IPS-20b (cell line): ENCODE measurements around the gene MIA2.
"Not testable (repeated sequence)": the region's sequence is repeated elsewhere in the genome, so short reads cannot be mapped to it uniquely, and the experiment has no call there.

ENCODE experiments used
- H3K27ac ChIP-seq: one replicate; pipeline ENCODE4 v1.5.1; 2013; ENCODE audit warnings: low read length
- H3K27me3 ChIP-seq: 2 replicates; pipeline ENCODE4 v1.6.1; 2013; ENCODE audit warnings: mild to moderate bottlenecking, low read length, inconsistent platforms; ENCODE audit not compliant: insufficient read depth
- H3K36me3 ChIP-seq: 2 replicates; pipeline ENCODE4 v1.6.1; 2013; ENCODE audit warnings: low read depth, mild to moderate bottlenecking, inconsistent platforms, low read length, moderate library complexity; ENCODE audit not compliant: insufficient read depth
- H3K4me1 ChIP-seq: 2 replicates; pipeline ENCODE4 v1.6.1; 2013; ENCODE audit warnings: mild to moderate bottlenecking, control low read depth, inconsistent platforms, low read length, moderate library complexity; ENCODE audit not compliant: insufficient read depth
- H3K4me3 ChIP-seq: 2 replicates; pipeline ENCODE4 v1.5.1; 2013; ENCODE audit warnings: mild to moderate bottlenecking, low read length, inconsistent platforms
- H3K9ac ChIP-seq: 2 replicates; pipeline ENCODE4 v1.6.1; 2013; ENCODE audit warnings: low read depth, mild to moderate bottlenecking, inconsistent platforms, low read length, moderate library complexity
- H3K9me3 ChIP-seq: 2 replicates; pipeline ENCODE4 v1.6.1; 2013; ENCODE audit warnings: mild to moderate bottlenecking, low read depth, low read length, inconsistent platforms; ENCODE audit not compliant: insufficient read depth

MIA2 gene

DNA sequence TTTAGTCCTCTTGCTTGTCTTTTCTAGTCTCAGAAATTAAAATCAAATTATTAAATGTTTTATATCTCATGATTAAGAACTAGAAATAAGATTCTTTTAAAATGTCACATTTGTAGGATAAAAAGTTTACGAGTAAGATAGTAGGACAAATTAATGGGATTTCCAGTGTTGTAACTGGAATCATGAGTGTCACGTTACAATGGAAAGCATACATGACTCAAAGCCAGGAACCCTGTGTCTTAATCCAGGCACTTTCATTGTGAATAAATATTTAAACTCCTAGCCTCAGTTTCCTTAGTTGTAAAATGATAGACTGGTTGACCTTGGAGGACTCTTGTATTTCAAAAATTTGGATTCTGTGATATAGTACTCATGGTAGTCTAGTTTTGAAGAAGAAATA, 84.9 kb downstream of the MIA2 start:
- no peak overlapping the region for H3K27ac ChIP-seq
- H3K4me3 ChIP-seq = no peak overlapping the region
- no peaks in the 10 kb centered on the region for H3K4me1 ChIP-seq
- H3K36me3 ChIP-seq = peaks cover 17% of the 10 kb centered on the region; the same call in 1 of the 2 replicates
- no peaks in the 10 kb centered on the region for H3K9me3 ChIP-seq
- H3K27me3 ChIP-seq = no peaks in the 10 kb centered on the region
- H3K9ac ChIP-seq = no peak overlapping the region

GRCh38 chr14:39319381-39319780, 85.7 kb downstream of the MIA2 start:
- no peaks in the 10 kb centered on the region for H3K4me1 ChIP-seq
- H3K9ac ChIP-seq = no peak overlapping the region
- H3K4me3 ChIP-seq = no peak overlapping the region
- no peaks in the 10 kb centered on the region for H3K27me3 ChIP-seq
- no peak overlapping the region for H3K27ac ChIP-seq
- no peaks in the 10 kb centered on the region for H3K9me3 ChIP-seq
- H3K36me3 ChIP-seq = peaks cover 17% of the 10 kb centered on the region; the same call in 1 of the 2 replicates

DNA sequence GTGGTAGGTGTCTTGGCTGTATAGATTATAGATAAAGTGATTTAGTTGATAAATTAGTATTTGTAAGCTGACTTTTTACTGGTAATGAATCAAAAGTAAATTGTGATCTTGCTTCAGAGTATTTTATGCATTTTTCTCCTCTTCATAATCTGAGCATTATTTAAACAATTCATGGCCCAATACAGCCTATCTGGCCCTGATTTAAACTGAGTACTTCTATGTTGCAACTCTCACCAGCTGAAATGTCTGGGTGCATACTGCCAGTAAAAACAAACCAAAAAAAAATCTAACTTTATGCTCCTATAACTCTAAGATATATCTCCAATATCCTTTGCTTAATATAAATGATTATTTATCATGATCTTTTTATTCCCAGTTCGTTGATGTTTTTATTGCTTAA, 86.6 kb downstream of the MIA2 start:
- no peak overlapping the region for H3K27ac ChIP-seq
- H3K9ac ChIP-seq = no peak overlapping the region
- no peaks in the 10 kb centered on the region for H3K27me3 ChIP-seq

DNA sequence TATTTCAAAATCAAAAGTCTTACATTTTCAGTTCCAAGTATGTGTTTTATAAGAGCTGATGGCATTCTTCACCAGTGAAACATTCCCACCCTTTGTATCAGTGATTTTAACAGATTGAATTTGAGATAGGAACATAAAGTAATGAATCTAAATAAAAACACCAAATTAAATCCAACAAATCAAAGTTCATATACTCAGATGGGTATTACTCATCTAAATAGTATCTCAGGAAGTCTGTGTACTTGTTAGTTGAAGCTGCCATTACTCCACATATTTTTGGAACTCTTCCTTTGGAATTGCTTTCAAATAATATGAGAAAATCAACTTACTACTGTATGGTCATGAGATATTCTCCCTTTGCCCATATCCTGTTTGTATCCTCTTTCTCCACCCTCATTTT, 89.1 kb downstream of the MIA2 start:
- no peaks in the 10 kb centered on the region for H3K4me1 ChIP-seq
- H3K27me3 ChIP-seq = no peaks in the 10 kb centered on the region

More for the DNA sequence above, 86.6 kb downstream of the MIA2 start:
- no peaks in the 10 kb centered on the region for H3K9me3 ChIP-seq
- H3K4me3 ChIP-seq = no peak overlapping the region
- peaks cover 17% of the 10 kb centered on the region; the same call in 1 of the 2 replicates for H3K36me3 ChIP-seq
- no peaks in the 10 kb centered on the region for H3K4me1 ChIP-seq

DNA sequence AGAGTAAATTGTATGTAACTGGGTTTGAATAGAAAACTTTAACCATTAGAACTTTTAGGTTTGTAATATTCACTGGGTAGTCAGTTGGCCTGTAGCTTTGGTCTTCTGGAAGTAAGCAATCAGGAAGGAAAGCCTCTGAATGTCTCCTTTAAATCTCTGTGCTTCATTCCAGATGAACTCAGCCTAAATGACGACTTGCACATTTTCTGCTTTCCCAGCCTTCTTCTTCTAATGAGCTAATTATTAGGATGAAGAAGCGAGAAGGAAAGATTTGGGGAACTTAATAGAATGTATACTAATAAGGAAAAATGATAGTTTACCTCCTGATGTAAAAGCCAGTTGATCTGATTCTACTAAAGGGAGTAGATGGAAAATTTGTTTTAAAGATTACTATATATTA, 90.4 kb downstream of the MIA2 start:
- H3K27ac ChIP-seq = no peak overlapping the region
- H3K9me3 ChIP-seq = no peaks in the 10 kb centered on the region
- H3K4me3 ChIP-seq = no peak overlapping the region
- no peak overlapping the region for H3K9ac ChIP-seq
- peaks cover 19% of the 10 kb centered on the region; the same call in 1 of the 2 replicates for H3K36me3 ChIP-seq
- H3K4me1 ChIP-seq = no peaks in the 10 kb centered on the region
- no peaks in the 10 kb centered on the region for H3K27me3 ChIP-seq

More for the DNA sequence above, 89.1 kb downstream of the MIA2 start:
- no peak overlapping the region for H3K27ac ChIP-seq
- H3K9ac ChIP-seq = no peak overlapping the region
- H3K4me3 ChIP-seq = no peak overlapping the region
- peaks cover 25% of the 10 kb centered on the region; the same call in 1 of the 2 replicates for H3K36me3 ChIP-seq
- H3K9me3 ChIP-seq = no peaks in the 10 kb centered on the region

- no peak overlapping the region for H3K9ac ChIP-seq
- no peaks in the 10 kb centered on the region; the same call in 1 of the 2 replicates for H3K4me1 ChIP-seq
- no peaks in the 10 kb centered on the region for H3K27me3 ChIP-seq
- H3K9me3 ChIP-seq = no peaks in the 10 kb centered on the region
- no peaks in the 10 kb centered on the region for H3K36me3 ChIP-seq
- no peak overlapping the region for H3K4me3 ChIP-seq
- no peak overlapping the region for H3K27ac ChIP-seq
These were observed 105.3 kb downstream of the MIA2 start for GRCh38 chr14:39339003-39339402.

GRCh38 chr14:39341126-39341525, 107.4 kb downstream of the MIA2 start:
- H3K36me3 ChIP-seq, H3K27ac ChIP-seq, H3K27me3 ChIP-seq, H3K9ac ChIP-seq, H3K9me3 ChIP-seq, H3K4me1 ChIP-seq, H3K4me3 ChIP-seq: not testable (repeated sequence)

DNA sequence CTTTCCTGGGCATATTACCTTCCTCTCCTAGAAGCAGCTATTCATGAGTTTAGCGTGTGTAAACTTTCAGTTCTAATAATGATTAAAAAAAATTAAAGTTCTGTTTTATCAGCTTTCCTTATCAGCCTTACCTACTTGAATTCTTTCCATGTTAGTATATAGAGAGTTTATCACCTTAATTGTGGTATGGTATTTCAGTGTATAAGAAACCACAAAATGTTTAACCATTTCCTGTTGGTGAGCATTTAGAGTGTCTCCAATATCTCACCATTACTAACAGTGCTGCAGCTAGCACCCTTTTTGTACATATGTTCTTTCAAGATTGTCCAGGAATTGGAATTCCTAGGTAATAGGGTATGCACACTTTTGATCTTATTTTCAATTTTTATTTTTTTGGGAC, 109.1 kb downstream of the MIA2 start:
- H3K27me3 ChIP-seq = no peaks in the 10 kb centered on the region
- H3K27ac ChIP-seq = no peak overlapping the region
- no peak overlapping the region for H3K4me3 ChIP-seq
- no peak overlapping the region for H3K9ac ChIP-seq
- H3K4me1 ChIP-seq = no peaks in the 10 kb centered on the region; the same call in 1 of the 2 replicates
- H3K36me3 ChIP-seq = peaks cover 9% of the 10 kb centered on the region; the same call in 1 of the 2 replicates
- no peaks in the 10 kb centered on the region for H3K9me3 ChIP-seq

GRCh38 chr14:39343614-39344013, 109.9 kb downstream of the MIA2 start:
- Histone ChIP-seq H3K27me3 (no peaks in the 10 kb centered on the region), H3K4me1 (no peaks in the 10 kb centered on the region; the same call in 1 of the 2 replicates), H3K4me3 (no peak overlapping the region), H3K36me3 (peaks cover 9% of the 10 kb centered on the region; the same call in 1 of the 2 replicates), H3K9ac (no peak overlapping the region), H3K9me3 (no peaks in the 10 kb centered on the region), H3K27ac (no peak overlapping the region)

GRCh38 chr14:39350866-39351265, 117.2 kb downstream of the MIA2 start:
- Histone ChIP-seq H3K4me1 (no peaks in the 10 kb centered on the region), H3K27me3 (no peaks in the 10 kb centered on the region), H3K36me3 (peaks cover 8% of the 10 kb centered on the region; the same call in 1 of the 2 replicates), H3K27ac (no peak overlapping the region), H3K4me3 (no peak overlapping the region), H3K9ac (no peak overlapping the region), H3K9me3 (no peaks in the 10 kb centered on the region; the same call in 1 of the 2 replicates)

GRCh38 chr14:39351708-39352107, 118.0 kb downstream of the MIA2 start:
- Histone ChIP-seq H3K4me1 (no peaks in the 10 kb centered on the region), H3K27me3 (no peaks in the 10 kb centered on the region), H3K36me3 (peaks cover 3% of the 10 kb centered on the region; the same call in 1 of the 2 replicates), H3K9me3 (no peaks in the 10 kb centered on the region; the same call in 1 of the 2 replicates), H3K9ac (no peak overlapping the region), H3K4me3 (no peak overlapping the region), H3K27ac (no peak overlapping the region)

DNA sequence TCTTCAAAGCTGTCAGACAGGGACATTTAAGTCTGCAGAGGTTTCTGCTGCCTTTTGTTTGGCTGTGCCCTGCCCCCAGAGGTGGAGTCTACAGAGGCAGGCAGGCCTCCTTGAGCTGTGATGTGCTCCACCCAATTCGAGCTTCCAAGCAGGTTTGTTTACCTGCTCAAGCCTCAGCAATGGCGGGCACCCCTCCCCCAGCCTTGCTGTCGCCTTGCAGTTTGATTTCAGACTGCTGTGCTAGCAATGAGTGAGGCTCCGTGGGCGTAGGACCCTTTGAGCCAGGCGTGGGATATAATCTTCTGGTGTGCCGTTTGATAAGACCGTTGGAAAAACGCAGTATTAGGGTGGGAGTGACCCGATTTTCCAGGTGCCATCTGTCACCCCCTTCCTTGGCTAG, 125.4 kb downstream of the MIA2 start:
- H3K9ac ChIP-seq, H3K27ac ChIP-seq, H3K4me3 ChIP-seq: not testable (repeated sequence)

More for the DNA sequence above, 125.4 kb downstream of the MIA2 start:
- peaks cover 11% of the 10 kb centered on the region; the same call in 1 of the 2 replicates for H3K9me3 ChIP-seq
- H3K27me3 ChIP-seq, H3K36me3 ChIP-seq, H3K4me1 ChIP-seq: not testable (repeated sequence)
